Adrenal gland (tissue), 12 donors: ENCODE data around the gene LARP1. TPM values are rescaled to one million over a fixed set of nuclear protein-coding genes. Genes with fewer than 3 reads are reported as not detected.

Experiments
- DNase-seq, 7 donors: peaks; one replicate each; pipeline ENCODE4 v3.0.0-alpha.2; 2019 to 2020
- H3K27ac ChIP-seq, 5 donors: fragments of 200-600 bp; sonication (generic) in 4 of 5; 1 replicate in 3 of 5; 2 replicates in 2 of 5; pipeline versions ENCODE4 v1.5.1 to v1.8.0; 2016 to 2020; ENCODE audit warnings: mild to moderate bottlenecking in 1 of 5
- H3K27me3 ChIP-seq: fragments of 200-600 bp; 2 replicates; pipeline ENCODE4 v1.8.0; 2021
- H3K36me3 ChIP-seq, 2 donors: fragments of 200-600 bp; replicated peaks in 1 of 2; 1 replicate in 1 of 2; 2 replicates in 1 of 2; pipeline versions ENCODE4 v1.5.1 to v1.8.0; 2018 to 2022
- H3K4me1 ChIP-seq, 2 donors: fragments of 200-600 bp; replicated peaks in 1 of 2; 1 replicate in 1 of 2; 2 replicates in 1 of 2; pipeline versions ENCODE4 v1.5.1 to v1.8.0; 2018 to 2021
- H3K4me3 ChIP-seq, 4 donors: fragments of 200-600 bp; sonication (generic) in 3 of 4; one replicate each; pipeline ENCODE4 v1.5.1; 2016 to 2018
- H3K9me3 ChIP-seq, 3 donors: fragments of 200-600 bp; sonication (generic) in 1 of 3; replicated peaks in 1 of 3; 1 replicate in 2 of 3; 2 replicates in 1 of 3; pipeline versions ENCODE4 v1.5.1 to v1.8.0; 2016 to 2021
- POLR2A ChIP-seq, 2 donors: fragments of 450-650 bp; IDR thresholded peaks; one replicate each; pipeline ENCODE4 v1.6.1; 2017; ENCODE audit warnings: antibody characterized with exemption in 2 of 2, mild to moderate bottlenecking in 2 of 2, moderate library complexity in 1 of 2
- WGBS, 4 donors: extraction: QIAGEN DNeasy Blood & Tissue Kit in 2 of 4; methylation state at CpG; one replicate each; pipeline versions ENCODE4 v1.1.5 to v1.1.7; 2013 to 2017; 5-methylcytosine and 5-hydroxymethylcytosine counted together
- intact Hi-C, 2 donors: fragments of 100-400 bp; cut with DNase I; formaldehyde crosslinking; loops; one replicate each; pipeline versions ENCODE4 v1.14.1 to v1.15.0; 2022 to 2023
- polyA plus RNA-seq, 3 donors: library from polyadenylated mRNA; stranded (reverse); fragments of 200-250 nt in 2 of 3; fragments of 350-450 nt in 1 of 3; fragmentation: Illumina TruSeq in 1 of 3; extraction: RNeasy Lipid Tissue Mini Kit (QIAGEN cat#74804) in 1 of 3; gene quantifications; one replicate each; pipeline ENCODE4 v1.2.3, GENCODE V29; 2013 to 2014
- total RNA-seq, 9 donors: library from RNA; depleted of rRNA in 4 of 9; stranded (reverse); fragments of >200 nt in 4 of 9; fragments of 120-200 nt in 1 of 9; fragmentation: NEBNext Ultra II Directional in 1 of 9; extraction: Animal tissue kit (Norgen Biotek cat#: 25700) in 1 of 9; gene quantifications; one replicate each; pipeline versions ENCODE4 v1.1.0 to v1.2.4, GENCODE V29; 2013 to 2023
- TF ChIP-seq, protein P1 (sequence below), 6 experiments: fragments of 450-650 bp in 4 of 6; fragments of 200-600 bp in 2 of 6; sonication (generic) in 1 of 6; IDR thresholded peaks; 1 replicate in 5 of 6; 2 replicates in 1 of 6; pipeline versions ENCODE4 v1.5.1 to v1.8.0; 2016 to 2021; ENCODE audit warnings: antibody characterized with exemption in 6 of 6, mild to moderate bottlenecking in 2 of 6, moderate library complexity in 1 of 6
- donor health status: healthy with polysubstance abuse.
- donor health status: Bipolar disorder and iron deficiency.
- donor health status: DM: yes; HTN: yes; CAD: no.
- donor health status: DM: no; HTN: no; CAD: no.
- donor health status: DM: no; HTN: no; CAD: no.
- donor health status: DM: yes; HTN: yes; CAD: no.

Gene LARP1
- total and polyA plus RNA-seq, 12 donors: 30.5 to 209 (median 126) TPM

DNA sequence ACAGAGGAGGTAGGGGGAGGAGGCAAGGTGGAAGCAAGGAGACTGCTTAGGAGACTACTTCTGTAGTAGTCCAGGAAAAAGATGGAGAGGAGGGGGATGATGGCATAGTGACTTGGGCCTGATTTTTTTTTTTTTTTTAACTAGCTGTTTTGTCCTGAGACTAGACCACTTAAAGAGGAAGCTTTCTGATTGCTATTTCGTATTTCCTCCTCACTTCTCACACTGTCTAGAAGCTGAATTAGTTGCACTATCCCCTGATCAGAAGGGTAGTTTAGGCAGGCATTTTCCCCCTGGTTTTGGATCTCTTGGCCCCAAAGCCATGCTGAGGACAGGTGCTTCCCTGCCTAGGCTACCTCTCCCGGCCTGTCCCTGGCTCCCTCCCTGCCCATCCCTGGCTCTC lies 14.9 kb downstream of the LARP1 start:
- Histone ChIP-seq H3K27me3 (no peaks in the 10 kb centered on the region), H3K9me3 (no peaks in the 10 kb centered on the region), H3K4me1 (peaks cover 45 to 83% of the 10 kb centered on the region in 2 donors), H3K27ac (peak overlapping the region; percentile 24 to 81 (median 64)), H3K36me3 (no peaks in the 10 kb centered on the region), H3K4me3 (no peak overlapping the region)
- intact Hi-C loops: no loop called here
- 39 to 58% (median 55%) methylated on average over 2 of the region's 2 CpGs for WGBS, 4 donors
- TF ChIP-seq, protein P1, sequence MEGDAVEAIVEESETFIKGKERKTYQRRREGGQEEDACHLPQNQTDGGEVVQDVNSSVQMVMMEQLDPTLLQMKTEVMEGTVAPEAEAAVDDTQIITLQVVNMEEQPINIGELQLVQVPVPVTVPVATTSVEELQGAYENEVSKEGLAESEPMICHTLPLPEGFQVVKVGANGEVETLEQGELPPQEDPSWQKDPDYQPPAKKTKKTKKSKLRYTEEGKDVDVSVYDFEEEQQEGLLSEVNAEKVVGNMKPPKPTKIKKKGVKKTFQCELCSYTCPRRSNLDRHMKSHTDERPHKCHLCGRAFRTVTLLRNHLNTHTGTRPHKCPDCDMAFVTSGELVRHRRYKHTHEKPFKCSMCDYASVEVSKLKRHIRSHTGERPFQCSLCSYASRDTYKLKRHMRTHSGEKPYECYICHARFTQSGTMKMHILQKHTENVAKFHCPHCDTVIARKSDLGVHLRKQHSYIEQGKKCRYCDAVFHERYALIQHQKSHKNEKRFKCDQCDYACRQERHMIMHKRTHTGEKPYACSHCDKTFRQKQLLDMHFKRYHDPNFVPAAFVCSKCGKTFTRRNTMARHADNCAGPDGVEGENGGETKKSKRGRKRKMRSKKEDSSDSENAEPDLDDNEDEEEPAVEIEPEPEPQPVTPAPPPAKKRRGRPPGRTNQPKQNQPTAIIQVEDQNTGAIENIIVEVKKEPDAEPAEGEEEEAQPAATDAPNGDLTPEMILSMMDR (IDR thresholded peaks at IDR 0.05): no peak
- no peak for TF ChIP-seq POLR2A (IDR thresholded peaks at IDR 0.05)
- DNase-seq: no peak

DNA sequence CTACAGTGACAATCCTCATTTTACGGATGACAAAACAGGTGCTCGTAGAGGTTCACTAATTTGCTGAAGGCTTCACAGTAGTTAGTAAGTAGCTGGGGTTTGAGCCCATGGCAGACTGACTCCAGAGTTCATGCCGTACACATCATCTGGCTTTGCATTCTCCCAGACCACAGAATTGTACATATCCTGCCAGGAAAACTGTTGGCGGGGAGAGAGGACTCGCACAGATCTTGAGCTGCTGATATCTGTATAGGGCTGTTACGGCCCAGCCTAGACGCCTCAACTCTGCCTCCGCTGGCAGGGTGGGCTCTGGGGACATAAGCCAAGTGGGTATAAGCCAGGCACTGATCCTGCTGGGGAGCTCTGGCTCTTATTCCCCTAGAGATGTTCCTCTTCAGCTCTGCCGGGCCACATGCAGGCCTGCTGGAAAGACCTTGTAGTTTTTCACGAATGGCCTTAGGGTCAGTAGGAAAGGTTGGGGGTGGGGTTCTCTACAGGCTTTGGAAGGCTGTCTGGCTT lies 16.3 kb downstream of the LARP1 start:
- no peaks in the 10 kb centered on the region for H3K36me3 ChIP-seq
- intact Hi-C loops: no loop called here
- 17 to 28% (median 24%) methylated on average over 5 to 10 of the region's 10 CpGs for WGBS, 4 donors
- no peak overlapping the region for H3K4me3 ChIP-seq
- H3K9me3 ChIP-seq: no peaks in the 10 kb centered on the region
- peak overlapping the region; percentile 24 to 79 (median 64) for H3K27ac ChIP-seq
- peak in 4 of 7 donors; percentile 46 to 67 (median 54) for DNase-seq
- no peaks in the 10 kb centered on the region for H3K27me3 ChIP-seq
- peaks cover 47 to 78% of the 10 kb centered on the region in 2 donors for H3K4me1 ChIP-seq
- TF ChIP-seq, protein P1 (IDR thresholded peaks at IDR 0.05): no peak
- TF ChIP-seq POLR2A (IDR thresholded peaks at IDR 0.05): no peak

DNA sequence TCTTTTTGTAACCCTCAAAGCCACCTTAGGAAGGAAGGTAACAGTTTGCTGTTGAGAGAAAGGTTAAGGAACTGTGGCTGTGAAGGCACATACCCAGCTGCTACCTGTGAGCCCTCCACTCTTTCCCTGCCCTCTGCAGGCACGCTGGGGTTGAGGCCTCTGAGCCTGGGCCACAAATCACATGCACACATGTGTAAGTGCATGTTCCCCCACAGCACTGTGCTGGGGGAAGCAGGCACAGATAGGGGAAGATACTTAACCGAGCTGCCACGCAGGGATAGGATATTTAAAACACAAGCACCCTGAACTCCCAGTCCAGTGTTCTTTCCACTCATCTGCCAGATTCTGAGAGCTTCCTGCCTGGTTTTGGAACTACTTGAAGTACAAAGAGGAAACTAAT lies 18.1 kb downstream of the LARP1 start:
- Histone ChIP-seq H3K27ac (no peak overlapping the region), H3K36me3 (no peaks in the 10 kb centered on the region), H3K4me1 (peaks cover 45 to 70% of the 10 kb centered on the region in 2 donors), H3K27me3 (no peaks in the 10 kb centered on the region), H3K4me3 (no peak overlapping the region), H3K9me3 (no peaks in the 10 kb centered on the region)
- whole genome bisulfite sequencing, 4 donors: 67 to 77% (median 68%) methylated on average over 3 of the region's 3 CpGs
- intact Hi-C loops: no loop called here
- DNase-seq: no peak
- TF ChIP-seq, protein P1 (IDR thresholded peaks at IDR 0.05): no peak
- no peak for TF ChIP-seq POLR2A (IDR thresholded peaks at IDR 0.05)

DNA sequence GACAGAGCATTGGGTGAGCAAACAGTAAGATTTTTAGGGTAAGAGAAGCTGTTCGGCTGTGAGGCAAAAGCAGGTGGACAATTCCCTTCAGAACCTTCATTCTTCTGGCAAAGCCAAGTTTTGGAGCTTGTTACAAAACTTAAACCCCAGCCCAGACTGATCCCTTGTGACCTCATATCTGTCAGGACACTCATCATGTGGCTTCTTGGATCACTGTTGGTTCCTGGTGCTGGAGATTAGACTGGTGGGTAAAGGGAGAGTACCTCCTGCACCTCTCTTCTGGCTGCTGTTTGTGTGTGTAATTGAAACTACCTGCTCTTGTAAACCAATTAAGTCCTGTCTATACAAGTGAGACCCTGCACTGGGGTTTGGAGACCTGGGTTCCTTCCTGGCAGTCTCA lies 21.0 kb downstream of the LARP1 start:
- TF ChIP-seq, protein P1 (IDR thresholded peaks at IDR 0.05): no peak
- no peak for TF ChIP-seq POLR2A (IDR thresholded peaks at IDR 0.05)
- Histone ChIP-seq H3K36me3 (no peaks in the 10 kb centered on the region), H3K4me3 (no peak overlapping the region), H3K9me3 (no peaks in the 10 kb centered on the region), H3K27ac (peak overlapping the region in 3 of 5 donors; percentile 1 to 9 (median 5)), H3K4me1 (peaks cover 43 to 71% of the 10 kb centered on the region in 2 donors), H3K27me3 (no peaks in the 10 kb centered on the region)
- intact Hi-C loops: no loop called here
- 48 to 81% (median 80%) methylated on average over 1 of the region's 1 CpG for WGBS, 4 donors
- DNase-seq: peak in 2 of 7 donors; percentile 40 to 51
